AG09319 (cell line): Measurements from ENCODE around the gene SRD5A3.

Experiments
- DNase-seq: peaks from one replicate; pipeline ENCODE4 v3.0.0-alpha.2; 2010; ENCODE audit warnings: low read depth; ENCODE audit errors: extremely low read depth
- TF ChIP-seq, protein P1 (sequence below): IDR thresholded peaks from 2 replicates; pipeline ENCODE4 v1.5.1; 2011; ENCODE audit warnings: low read depth, mild to moderate bottlenecking, inconsistent platforms, low read length, moderate library complexity

SRD5A3 gene

DNA sequence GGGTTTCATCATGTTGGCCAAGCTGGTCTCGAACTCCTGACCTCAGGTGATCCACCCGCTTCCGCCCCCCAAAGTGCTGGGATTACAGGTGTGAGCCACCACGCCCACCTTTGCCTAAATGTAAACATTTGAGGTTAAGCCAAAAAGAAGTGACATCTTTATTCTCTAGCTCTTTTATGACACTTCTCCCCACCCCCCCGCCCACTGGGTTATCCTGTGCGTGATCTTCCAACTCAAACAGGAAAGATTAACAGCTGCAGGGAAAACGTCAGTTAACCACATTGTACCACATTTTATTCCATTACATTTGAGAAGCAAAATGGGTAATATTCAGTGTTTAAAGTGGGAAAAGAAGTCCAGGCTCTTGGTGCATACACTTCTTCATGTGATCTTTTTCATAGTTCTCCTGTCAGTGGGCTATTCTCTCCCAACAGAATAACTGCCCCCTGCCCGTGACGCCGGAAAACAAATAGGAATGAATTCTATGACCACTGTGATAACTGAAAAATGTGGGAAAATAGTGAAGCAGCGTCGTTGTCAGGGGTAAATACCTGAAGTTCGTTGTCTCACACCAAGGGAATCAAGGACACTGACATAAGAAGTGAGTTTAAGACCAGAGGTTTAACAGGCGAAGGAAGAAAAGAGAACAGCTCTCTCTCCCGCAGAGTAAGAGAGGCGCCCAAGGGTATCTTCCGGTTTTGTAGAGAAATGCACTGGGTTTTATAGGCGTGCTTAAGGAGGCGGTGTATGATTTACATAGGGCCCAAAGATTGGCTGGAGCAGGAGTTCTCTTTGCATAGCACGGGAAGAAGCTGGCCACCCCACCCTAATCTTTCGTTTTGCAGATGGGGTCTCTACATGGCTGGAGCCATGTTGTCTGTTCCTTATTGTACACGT lies 9.7 kb upstream of the SRD5A3 start:
- TF ChIP-seq, protein P1, sequence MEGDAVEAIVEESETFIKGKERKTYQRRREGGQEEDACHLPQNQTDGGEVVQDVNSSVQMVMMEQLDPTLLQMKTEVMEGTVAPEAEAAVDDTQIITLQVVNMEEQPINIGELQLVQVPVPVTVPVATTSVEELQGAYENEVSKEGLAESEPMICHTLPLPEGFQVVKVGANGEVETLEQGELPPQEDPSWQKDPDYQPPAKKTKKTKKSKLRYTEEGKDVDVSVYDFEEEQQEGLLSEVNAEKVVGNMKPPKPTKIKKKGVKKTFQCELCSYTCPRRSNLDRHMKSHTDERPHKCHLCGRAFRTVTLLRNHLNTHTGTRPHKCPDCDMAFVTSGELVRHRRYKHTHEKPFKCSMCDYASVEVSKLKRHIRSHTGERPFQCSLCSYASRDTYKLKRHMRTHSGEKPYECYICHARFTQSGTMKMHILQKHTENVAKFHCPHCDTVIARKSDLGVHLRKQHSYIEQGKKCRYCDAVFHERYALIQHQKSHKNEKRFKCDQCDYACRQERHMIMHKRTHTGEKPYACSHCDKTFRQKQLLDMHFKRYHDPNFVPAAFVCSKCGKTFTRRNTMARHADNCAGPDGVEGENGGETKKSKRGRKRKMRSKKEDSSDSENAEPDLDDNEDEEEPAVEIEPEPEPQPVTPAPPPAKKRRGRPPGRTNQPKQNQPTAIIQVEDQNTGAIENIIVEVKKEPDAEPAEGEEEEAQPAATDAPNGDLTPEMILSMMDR, result no peak
- no peak for DNase-seq

DNA sequence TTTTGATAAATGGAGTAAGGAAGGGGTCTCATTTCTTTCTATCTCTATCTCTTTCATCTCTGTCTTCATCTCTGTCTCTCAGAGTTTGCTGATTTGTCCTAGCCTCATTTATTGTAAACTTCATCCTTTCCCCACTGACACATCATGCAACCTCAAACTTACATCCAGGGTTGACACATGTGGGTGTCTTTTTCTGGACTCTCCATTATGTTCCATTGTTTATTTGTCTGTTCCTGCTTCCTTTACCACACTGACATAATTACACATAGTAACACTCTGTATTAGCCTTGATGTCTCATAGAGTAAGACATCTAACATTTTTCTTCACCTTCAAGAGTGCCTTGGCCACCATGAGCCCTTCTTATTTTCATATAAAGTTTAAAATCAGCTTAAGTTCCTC lies 8.1 kb upstream of the SRD5A3 start:
- TF ChIP-seq, protein P1, result no peak
- no peak for DNase-seq

DNA sequence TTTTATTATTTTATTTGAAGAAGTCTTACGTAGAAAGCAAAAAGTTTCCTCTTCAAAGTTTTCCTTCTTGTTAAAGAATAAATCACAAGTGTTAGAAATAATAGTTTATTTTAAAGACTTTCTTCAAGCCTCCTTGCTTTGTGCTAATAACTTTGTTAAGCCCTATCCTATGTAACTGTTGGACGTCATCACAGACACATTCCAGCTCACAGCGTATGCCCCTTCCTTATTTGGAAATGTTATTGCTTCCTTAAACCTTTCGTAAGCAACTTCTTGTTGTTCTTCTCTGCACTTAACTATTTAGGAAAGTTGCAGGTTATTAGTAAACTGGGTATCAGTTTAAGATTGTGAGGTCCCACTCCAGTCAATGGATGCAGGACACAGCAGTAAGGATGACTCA lies 7.6 kb upstream of the SRD5A3 start:
- TF ChIP-seq, protein P1, result no peak
- no peak for DNase-seq

DNA sequence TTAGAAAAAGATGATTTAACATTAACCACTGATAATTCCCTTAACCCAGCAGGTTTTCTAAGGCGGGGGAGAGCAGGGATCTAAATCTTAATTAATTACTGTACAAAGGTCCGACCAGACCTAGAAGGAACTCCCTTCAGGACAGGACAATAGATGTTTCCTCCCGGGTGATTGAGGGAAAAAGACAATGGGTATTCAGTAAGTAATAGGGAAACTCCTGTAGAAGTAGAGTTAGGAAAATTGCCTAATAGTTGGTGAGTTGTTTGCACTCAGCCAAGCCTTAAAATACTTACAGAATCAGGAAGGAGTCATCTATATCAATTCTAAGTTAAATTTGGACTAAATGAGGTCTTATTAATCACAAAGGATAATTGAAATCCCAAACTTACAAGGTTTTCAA lies 5.8 kb upstream of the SRD5A3 start:
- TF ChIP-seq, protein P1, result no peak
- DNase-seq, result no peak

DNA sequence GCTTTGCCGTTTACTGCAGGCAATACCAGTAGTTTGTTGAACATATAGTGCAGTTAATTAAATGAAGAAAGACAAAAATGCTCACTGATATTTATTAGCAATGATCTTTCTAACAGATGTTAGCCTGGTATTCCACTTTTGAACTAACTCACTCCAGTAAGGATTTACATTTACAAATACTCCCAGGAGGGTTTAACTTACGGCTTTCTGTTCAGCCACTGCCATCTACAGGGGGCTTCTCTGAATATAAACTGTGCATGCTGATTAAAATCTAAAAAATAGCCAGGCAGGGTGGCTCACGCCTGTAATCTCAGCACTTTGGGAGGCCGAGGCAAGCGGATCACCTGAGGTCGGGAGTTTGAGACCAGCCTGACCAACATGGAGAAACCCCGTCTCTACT lies 2.2 kb upstream of the SRD5A3 start:
- no peak for DNase-seq
- TF ChIP-seq, protein P1, result no peak

DNA sequence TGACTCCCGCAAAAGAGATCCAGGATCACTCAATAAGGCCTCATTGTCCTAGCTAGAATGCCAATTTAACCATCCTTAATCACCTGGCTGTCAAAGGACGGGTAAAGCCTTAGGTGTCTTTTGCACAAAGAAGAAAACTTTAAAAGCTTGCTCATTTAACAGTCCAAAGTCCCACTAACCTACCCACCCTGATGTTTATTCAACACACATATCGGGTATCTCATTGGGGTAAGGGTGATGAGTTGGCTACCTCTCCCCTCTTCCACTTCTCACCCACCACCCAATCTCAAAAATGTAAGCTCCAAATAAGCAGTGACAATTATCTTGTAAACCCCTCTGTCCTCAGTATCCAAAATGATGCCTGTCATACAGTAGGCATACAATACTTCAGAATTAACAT lies 988 bp upstream of the SRD5A3 start:
- no peak for DNase-seq
- TF ChIP-seq, protein P1, result no peak

DNA sequence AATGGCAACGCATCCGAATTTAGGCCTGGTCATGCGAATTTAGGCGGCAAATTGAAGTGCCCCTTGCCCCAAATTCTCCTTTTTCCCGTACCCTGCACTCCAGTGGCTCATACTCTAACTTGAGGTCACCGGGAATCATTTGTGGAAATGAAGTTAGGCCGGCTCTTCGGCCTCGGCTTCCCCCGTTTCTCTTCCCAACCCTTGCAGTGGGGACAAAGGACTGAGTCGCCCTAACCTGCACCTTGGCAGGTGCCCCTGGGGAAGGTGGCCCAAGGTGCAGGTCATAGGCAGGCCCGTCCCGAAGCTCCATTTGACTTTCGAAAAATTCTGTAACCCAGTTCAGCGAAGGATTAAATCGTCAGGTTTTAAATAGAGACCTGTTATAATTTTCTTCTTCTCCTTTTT lies 811 bp downstream of the SRD5A3 start:
- no peak for DNase-seq
- TF ChIP-seq, protein P1, result no peak
